Rectal smooth muscle tissue (tissue), 1 donor: ENCODE measurements around the gene FOLR2.
"Not testable (repeated sequence)": the region's sequence is repeated elsewhere in the genome, so short reads cannot be mapped to it uniquely, and the experiment has no call there.

Experiments
- H3K27ac ChIP-seq: one replicate; pipeline ENCODE4 v1.7.0; 2013; ENCODE audit warnings: low read depth, low read length, inconsistent platforms
- H3K27me3 ChIP-seq: one replicate; pipeline ENCODE4 v1.7.0; 2013; ENCODE audit warnings: low read length; ENCODE audit not compliant: control insufficient read depth, insufficient read depth
- H3K36me3 ChIP-seq: one replicate; pipeline ENCODE4 v1.7.0; 2013; ENCODE audit warnings: low read length; ENCODE audit not compliant: control insufficient read depth, insufficient read depth
- H3K4me1 ChIP-seq: one replicate; pipeline ENCODE4 v1.7.0; 2013; ENCODE audit warnings: low read length; ENCODE audit not compliant: control insufficient read depth, insufficient read depth
- H3K4me3 ChIP-seq: one replicate; pipeline ENCODE4 v1.7.0; 2013; ENCODE audit warnings: low read length
- H3K9ac ChIP-seq: one replicate; pipeline ENCODE4 v1.7.0; 2013; ENCODE audit warnings: low read length

The FOLR2 gene

DNA sequence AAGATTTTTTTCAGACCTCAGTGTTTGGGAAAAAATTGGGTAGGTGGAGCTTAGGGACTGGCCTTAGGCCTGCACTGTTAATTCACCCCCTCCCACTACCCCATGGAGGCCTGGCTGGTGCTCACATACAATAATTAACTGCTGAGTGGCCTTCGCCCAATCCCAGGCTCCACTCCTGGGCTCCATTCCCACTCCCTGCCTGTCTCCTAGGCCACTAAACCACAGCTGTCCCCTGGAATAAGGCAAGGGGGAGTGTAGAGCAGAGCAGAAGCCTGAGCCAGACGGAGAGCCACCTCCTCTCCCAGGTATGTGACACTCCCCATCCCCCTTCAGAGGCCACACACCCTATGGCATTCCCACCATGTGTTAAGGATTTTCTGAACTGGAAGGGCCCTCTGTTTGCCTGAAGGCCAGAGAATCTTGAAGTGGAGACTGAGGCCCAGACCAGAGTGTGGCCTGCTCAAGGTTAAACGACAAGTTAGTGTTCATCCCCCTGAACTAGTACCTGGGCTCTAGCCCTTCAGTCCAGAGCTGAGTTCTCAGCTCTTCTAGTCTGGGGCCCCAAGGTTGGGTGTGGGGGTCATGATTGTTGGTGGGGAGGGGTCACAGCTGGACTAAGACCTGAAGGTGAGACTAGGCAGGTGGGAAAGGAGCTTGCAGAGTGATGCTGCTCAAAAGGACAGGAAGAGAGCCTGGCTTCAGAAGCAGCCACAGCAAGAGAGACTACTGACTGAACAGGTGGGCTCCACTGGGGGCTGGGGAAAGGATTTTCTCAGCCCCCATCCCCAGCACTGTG, 26.9 kb upstream of the FOLR2 start:
- no peak overlapping the region for H3K9ac ChIP-seq
- no peak overlapping the region for H3K27ac ChIP-seq
- no peak overlapping the region for H3K4me3 ChIP-seq
- no peaks in the 10 kb centered on the region for H3K36me3 ChIP-seq
- peaks cover 2% of the 10 kb centered on the region for H3K4me1 ChIP-seq
- no peaks in the 10 kb centered on the region for H3K27me3 ChIP-seq

DNA sequence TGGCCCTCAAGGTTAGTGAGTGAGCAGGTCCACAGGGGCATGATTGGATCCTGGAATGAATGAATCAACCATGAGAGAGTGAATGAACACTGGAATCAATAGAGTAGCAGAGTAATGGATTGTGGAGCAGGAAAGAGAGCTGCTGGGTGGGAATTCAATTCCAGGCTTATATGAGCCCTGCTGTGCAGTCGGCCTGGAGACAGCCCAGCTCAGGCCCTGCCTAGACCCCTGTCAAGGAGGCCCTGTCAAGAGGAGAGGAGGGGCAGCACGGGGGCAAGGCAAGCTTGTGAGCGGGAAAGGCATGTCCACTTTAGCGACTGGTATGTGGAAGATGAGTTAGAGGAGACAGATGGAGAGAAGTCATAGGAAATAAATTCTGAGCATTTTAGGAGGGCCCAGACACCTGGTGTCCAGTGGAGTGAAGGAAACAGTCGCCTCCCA, 25.9 kb upstream of the FOLR2 start:
- no peak overlapping the region for H3K27ac ChIP-seq
- no peak overlapping the region for H3K4me3 ChIP-seq
- H3K27me3 ChIP-seq = no peaks in the 10 kb centered on the region

DNA sequence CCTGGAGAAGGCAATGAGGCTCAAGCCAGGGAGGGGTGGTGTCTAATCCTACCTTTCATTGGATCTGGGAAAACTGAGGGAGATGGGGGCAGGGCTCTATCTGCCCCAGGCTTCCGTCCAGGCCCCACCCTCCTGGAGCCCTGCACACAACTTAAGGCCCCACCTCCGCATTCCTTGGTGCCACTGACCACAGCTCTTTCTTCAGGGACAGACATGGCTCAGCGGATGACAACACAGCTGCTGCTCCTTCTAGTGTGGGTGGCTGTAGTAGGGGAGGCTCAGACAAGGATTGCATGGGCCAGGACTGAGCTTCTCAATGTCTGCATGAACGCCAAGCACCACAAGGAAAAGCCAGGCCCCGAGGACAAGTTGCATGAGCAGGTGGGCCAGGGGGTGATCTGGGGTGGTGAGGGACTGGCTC, 24.6 kb upstream of the FOLR2 start, which contains the start of gene FOLR1:
Gene FOLR1, plus strand, starts transcription at position 180 of the 421 bp plus-strand sequence. Its CDS starts 34 bp downstream, at position 214.
- no peaks in the 10 kb centered on the region for H3K36me3 ChIP-seq
- no peaks in the 10 kb centered on the region for H3K27me3 ChIP-seq
- H3K4me1 ChIP-seq = peaks cover 2% of the 10 kb centered on the region
- no peak within 1 kb of the TSS for H3K4me3 ChIP-seq
- no peak within 1 kb of the TSS for H3K27ac ChIP-seq
- no peak within 1 kb of the TSS for H3K9ac ChIP-seq

More for the DNA sequence above, 25.9 kb upstream of the FOLR2 start:
- Histone ChIP-seq H3K4me1 (peaks cover 2% of the 10 kb centered on the region), H3K36me3 (no peaks in the 10 kb centered on the region), H3K9ac (no peak overlapping the region)

DNA sequence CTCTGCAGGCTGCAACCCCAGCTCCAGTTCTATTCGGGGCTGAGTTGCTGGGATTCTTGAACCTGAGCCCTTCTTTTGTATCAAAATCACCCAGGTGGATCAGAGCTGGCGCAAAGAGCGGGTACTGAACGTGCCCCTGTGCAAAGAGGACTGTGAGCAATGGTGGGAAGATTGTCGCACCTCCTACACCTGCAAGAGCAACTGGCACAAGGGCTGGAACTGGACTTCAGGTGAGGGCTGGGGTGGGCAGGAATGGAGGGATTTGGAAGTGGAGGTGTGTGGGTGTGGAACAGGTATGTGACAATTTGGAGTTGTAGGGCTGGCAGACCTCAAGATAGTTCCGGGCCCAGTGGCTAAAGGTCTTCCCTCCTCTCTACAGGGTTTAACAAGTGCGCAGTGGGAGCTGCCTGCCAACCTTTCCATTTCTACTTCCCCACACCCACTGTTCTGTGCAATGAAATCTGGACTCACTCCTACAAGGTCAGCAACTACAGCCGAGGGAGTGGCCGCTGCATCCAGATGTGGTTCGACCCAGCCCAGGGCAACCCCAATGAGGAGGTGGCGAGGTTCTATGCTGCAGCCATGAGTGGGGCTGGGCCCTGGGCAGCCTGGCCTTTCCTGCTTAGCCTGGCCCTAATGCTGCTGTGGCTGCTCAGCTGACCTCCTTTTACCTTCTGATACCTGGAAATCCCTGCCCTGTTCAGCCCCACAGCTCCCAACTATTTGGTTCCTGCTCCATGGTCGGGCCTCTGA, 20.9 kb upstream of the FOLR2 start:
- Histone ChIP-seq H3K27ac (no peak overlapping the region), H3K9ac (no peak overlapping the region), H3K4me1 (no peaks in the 10 kb centered on the region), H3K27me3 (no peaks in the 10 kb centered on the region), H3K36me3 (no peaks in the 10 kb centered on the region), H3K4me3 (no peak overlapping the region)

DNA sequence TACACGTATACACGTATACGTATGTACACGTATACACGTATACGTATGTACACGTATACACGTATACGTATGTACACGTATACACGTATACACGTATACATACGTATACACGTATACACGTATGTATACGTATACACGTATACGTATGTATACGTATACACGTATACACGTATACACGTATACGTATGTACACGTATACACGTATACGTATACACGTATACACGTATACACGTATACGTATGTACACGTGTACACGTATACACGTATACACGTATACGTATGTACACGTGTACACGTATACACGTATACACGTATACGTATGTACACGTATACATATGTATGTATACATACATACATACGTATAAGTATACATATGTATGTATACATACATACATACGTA, 15.1 kb upstream of the FOLR2 start:
- not testable (repeated sequence) for H3K27ac ChIP-seq, H3K9ac ChIP-seq, H3K4me3 ChIP-seq, H3K36me3 ChIP-seq, H3K4me1 ChIP-seq, H3K27me3 ChIP-seq

DNA sequence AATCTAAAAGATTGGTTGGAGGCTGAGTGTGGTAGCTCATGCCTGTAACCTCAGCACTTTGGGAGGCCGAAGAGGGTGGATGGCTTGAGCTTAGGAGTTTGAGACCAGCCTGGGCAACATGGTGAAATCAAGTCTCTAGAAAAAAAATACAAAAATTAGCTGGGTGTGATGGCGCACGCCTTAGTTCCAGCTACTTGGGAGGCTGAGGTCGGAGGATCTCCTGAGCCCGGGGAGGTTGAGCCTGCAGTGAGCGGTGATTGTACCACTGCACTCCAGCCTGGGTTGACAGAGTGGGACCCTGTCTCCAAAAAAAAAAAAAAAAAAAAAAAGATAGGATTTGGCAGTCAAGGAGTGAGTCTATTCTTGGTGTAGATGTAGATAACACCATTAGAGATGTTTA, 14.0 kb upstream of the FOLR2 start:
- no peak overlapping the region for H3K9ac ChIP-seq
- H3K4me3 ChIP-seq = no peak overlapping the region
- H3K36me3 ChIP-seq = no peaks in the 10 kb centered on the region
- H3K27me3 ChIP-seq = no peaks in the 10 kb centered on the region
- H3K27ac ChIP-seq = no peak overlapping the region
- no peaks in the 10 kb centered on the region for H3K4me1 ChIP-seq

DNA sequence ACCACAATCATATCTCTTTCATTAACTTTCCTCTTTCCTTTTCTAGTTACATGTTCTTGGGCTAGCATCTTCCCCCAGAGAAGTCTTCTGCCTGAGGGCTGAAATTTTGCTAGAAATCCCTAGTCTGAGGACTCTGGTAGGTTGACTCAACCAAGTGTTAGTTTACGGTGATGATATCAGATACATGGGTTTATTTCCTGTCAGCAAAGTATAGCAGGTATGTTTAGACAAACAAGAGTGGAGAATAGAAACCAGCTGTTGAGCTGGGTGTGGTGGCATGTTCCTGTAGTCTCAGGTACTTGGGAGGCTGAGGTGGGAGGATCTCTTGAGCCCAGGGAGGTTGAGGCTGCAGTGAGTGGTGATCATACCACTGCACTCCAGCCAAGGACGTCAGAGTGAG, 13.4 kb upstream of the FOLR2 start:
- Histone ChIP-seq H3K9ac (no peak overlapping the region), H3K36me3 (no peaks in the 10 kb centered on the region), H3K4me1 (no peaks in the 10 kb centered on the region), H3K27ac (no peak overlapping the region), H3K27me3 (no peaks in the 10 kb centered on the region), H3K4me3 (no peak overlapping the region)

DNA sequence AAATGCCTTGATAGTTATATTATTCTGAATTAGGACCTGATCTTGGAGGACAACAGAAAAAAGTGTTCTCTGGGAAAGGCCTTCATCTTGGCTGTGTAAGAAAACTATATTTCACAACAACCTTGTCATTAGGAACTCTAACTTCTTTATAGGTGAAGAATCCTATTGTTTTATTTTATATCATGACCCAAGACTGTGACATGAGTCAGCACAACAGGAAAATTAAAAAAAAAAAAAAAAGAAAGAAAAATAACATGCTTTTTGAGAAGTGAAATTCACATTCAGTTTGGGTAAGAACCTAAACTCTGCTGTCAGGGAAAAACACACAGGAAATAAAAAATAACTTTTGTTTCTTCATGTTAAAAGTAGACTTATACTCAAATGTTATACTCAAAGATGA, 11.7 kb upstream of the FOLR2 start:
- no peaks in the 10 kb centered on the region for H3K4me1 ChIP-seq
- H3K4me3 ChIP-seq = no peak overlapping the region
- no peaks in the 10 kb centered on the region for H3K27me3 ChIP-seq
- no peak overlapping the region for H3K9ac ChIP-seq
- no peaks in the 10 kb centered on the region for H3K36me3 ChIP-seq
- no peak overlapping the region for H3K27ac ChIP-seq

DNA sequence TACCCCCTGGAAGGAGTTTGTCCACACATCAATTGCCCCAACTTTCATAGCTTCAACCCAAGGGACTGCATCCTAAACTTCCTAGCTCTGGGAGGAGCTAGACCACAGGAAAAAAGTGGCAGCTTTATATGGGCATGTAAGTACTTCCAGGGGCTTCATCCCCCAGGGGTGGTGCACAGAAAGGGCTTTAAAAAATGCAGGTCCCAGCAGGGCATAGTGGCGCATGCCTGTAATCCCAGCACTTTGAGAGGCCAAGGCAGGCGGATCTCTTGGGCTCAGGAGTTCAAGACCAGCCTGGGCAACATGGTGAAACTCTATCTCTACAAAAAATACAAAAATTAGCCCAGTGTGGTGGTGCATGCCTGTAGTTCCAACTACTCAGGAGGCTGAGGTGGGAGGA, 9.8 kb upstream of the FOLR2 start:
- H3K27ac ChIP-seq, H3K9ac ChIP-seq, H3K36me3 ChIP-seq, H3K4me1 ChIP-seq, H3K27me3 ChIP-seq, H3K4me3 ChIP-seq: not testable (repeated sequence)

DNA sequence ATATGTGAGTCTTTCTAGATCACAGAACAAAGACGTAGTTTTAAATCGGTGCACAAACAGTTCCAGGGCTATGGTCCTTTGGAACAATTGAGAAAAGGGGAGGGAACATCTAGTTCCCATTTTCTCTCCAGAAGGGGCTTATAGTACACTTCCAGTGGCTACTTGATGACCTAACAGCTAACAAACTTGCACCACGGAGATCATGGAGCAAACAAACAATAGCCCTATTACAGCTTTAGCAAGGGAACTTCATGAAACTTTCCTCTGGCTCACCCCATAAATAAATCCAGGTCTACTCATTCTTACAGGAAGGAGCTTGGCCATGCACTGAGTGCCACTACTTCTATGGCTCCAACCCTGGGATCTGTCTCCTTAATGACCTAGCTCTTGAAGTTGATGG, 8.3 kb upstream of the FOLR2 start:
- Histone ChIP-seq H3K27me3 (no peaks in the 10 kb centered on the region), H3K36me3 (no peaks in the 10 kb centered on the region), H3K27ac (no peak overlapping the region), H3K4me3 (no peak overlapping the region), H3K4me1 (no peaks in the 10 kb centered on the region), H3K9ac (no peak overlapping the region)

DNA sequence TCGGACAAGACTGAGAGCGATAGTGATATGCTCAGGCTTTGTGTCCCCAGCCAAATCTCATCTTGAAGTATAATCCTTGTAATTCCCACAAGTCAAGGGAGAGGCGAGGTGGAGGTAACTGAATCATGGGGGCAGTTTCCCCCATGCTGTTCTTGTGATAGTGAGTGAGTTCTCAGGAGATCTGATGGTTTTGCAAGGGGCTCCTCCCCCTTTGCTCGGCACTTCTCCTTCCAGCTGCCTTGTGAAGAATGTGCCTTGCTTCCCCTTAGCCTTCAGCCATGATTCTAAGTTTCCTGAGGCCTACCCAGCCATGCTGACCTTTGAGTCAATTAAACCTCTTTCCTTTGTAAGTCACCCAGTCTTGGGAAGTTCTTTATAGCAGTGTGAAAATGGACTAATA, 7.5 kb upstream of the FOLR2 start:
- no peaks in the 10 kb centered on the region for H3K4me1 ChIP-seq
- H3K4me3 ChIP-seq = no peak overlapping the region
- H3K36me3 ChIP-seq = no peaks in the 10 kb centered on the region
- no peaks in the 10 kb centered on the region for H3K27me3 ChIP-seq
- H3K9ac ChIP-seq = no peak overlapping the region
- no peak overlapping the region for H3K27ac ChIP-seq

DNA sequence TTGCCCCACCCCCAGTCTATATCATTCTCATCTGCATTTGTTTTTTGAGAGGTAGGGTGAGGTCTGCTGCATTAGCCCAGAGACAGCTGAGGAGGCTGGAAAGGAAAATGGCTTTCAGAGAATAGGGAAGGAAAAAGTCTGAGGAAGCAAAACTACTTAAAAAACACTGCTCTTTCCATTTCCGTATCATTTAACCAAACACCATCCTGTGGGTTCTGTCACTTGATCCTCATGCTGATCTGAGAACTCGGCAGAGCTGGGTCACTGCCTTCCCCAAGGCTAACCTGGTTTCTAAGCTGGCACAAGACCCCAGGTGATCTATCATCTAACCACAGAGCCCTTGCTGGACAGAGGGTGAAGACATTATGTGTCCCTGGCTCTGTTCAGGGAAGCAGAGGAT, 1.2 kb downstream of the FOLR2 start:
- no peak overlapping the region for H3K4me3 ChIP-seq
- no peak overlapping the region for H3K9ac ChIP-seq
- H3K27ac ChIP-seq = no peak overlapping the region

More for the DNA sequence above, 1.2 kb downstream of the FOLR2 start:
- Histone ChIP-seq H3K27me3 (no peaks in the 10 kb centered on the region), H3K4me1 (peaks cover 8% of the 10 kb centered on the region), H3K36me3 (no peaks in the 10 kb centered on the region)
